Measurements from ENCODE around the gene SHMT2.

Gene SHMT2

GRCh38 chr12:57210461-57210860, 19.1 kb upstream of the SHMT2 start:
- no peak for DNase-seq (ENCODE audit: extremely low read depth, low read depth)
- no peak for TF ChIP-seq CTCF (IDR thresholded peaks at IDR 0.05; ENCODE audit: low read depth, low read length)

DNA sequence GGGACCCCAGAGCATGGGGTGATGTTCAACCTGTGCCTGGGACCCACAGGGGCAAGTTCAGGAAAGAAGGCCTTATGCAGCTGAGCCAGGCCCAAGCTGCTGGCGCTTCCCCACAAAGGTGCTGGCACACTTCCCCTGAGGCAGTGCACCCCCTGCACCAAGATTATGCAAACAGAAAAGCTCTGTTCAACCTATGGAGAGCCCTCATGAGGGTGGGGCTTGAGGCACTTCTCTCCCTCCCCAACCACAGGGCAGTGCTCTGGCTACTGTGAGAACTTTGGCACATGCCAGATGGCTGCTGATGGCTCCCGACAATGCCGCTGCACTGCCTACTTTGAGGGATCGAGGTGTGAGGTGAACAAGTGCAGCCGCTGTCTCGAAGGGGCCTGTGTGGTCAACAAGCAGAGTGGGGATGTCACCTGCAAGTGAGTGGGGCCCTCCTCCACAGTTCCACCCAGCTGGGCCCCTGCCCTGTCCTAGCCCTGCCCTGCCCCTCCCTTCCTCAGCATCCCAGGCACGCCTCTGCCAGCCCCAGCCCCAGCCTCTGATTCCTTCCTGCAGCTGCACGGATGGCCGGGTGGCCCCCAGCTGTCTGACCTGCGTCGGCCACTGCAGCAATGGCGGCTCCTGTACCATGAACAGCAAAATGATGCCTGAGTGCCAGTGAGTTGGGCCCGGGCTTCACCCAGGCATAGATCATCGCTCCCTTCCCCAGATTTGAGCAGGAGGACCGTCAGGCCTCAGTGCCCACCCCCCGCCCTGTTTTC, 18.4 kb upstream of the SHMT2 start:
- TF ChIP-seq CTCF (IDR thresholded peaks at IDR 0.05; ENCODE audit: low read depth, low read length): no peak
- no peak for DNase-seq (ENCODE audit: extremely low read depth, low read depth)

GRCh38 chr12:57211791-57212700, 17.5 kb upstream of the SHMT2 start:
- no peak; the same call in 1 of the 2 replicates for TF ChIP-seq CTCF (IDR thresholded peaks at IDR 0.05; ENCODE audit: low read depth, low read length)
- no peak for DNase-seq (ENCODE audit: extremely low read depth, low read depth)

DNA sequence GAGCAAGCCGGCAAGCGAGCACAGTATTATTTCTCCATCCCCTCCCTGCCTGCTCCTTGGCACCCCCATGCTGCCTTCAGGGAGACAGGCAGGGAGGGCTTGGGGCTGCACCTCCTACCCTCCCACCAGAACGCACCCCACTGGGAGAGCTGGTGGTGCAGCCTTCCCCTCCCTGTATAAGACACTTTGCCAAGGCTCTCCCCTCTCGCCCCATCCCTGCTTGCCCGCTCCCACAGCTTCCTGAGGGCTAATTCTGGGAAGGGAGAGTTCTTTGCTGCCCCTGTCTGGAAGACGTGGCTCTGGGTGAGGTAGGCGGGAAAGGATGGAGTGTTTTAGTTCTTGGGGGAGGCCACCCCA, 16.8 kb upstream of the SHMT2 start:
- DNase-seq (ENCODE audit: extremely low read depth, low read depth): no peak
- no peak for TF ChIP-seq CTCF (IDR thresholded peaks at IDR 0.05; ENCODE audit: low read depth, low read length)

GRCh38 chr12:57213058-57213715, 16.3 kb upstream of the SHMT2 start:
- peak; percentile 93 for TF ChIP-seq CTCF (IDR thresholded peaks at IDR 0.05; ENCODE audit: low read depth, low read length)
- peak; percentile 69 for DNase-seq (ENCODE audit: extremely low read depth, low read depth)

DNA sequence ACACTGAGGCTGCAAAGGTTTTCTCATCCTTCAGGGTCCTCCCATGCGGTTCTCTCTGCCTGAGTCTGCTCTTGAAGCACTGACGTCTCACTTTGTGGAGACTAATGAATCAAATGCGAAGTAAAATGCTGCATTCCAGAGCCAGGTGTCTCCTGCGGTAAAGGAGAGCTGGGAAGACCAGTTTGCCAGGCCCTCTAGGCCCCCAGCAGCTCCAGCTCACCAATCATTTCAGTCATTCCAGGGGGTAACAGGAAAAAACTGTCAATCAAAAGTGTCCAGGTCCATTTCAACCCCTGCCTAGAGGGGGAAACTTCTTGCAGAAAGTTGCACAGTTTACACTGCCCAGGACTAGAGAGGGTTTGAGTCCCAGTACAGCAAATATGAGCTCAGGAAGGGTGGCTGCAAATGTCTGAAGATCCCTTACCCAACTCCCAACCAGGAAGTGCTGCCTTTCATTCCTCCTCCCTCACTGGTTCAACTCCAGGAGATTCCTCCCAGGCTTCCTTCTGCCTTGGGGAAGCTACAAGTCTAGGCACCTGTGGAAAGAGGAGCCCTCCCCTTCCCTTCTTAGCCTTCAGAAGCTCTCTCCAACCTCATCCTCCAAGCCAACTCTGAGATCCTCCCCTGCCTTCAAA, 15.6 kb upstream of the SHMT2 start:
- DNase-seq (ENCODE audit: extremely low read depth, low read depth): no peak
- TF ChIP-seq CTCF (IDR thresholded peaks at IDR 0.05; ENCODE audit: low read depth, low read length): no peak
